Measurements from ENCODE around the gene FAM171A2.

The FAM171A2 gene

GRCh38 chr17:44318077-44318892 is 45.4 kb downstream of the FAM171A2 start:
- no peak for DNase-seq (ENCODE audit: low read depth in 1 of 2, low spot score in 1 of 2)
- no peak overlapping the region for H3K4me3 ChIP-seq (replicated peaks; ENCODE audit: insufficient read depth, low read length)
- no peak overlapping the region for H3K27ac ChIP-seq (replicated peaks)
- no peak for TF ChIP-seq GABPA (IDR thresholded peaks at IDR 0.05; ENCODE audit: low read depth)
- TF ChIP-seq CTCF (IDR thresholded peaks at IDR 0.05; ENCODE audit: insufficient read depth, low read length) = no peak
- TF ChIP-seq SPI1 (IDR thresholded peaks at IDR 0.05; ENCODE audit: borderline replicate concordance, low read depth) = no peak
- TF ChIP-seq REST (IDR thresholded peaks at IDR 0.05; ENCODE audit: insufficient replicate concordance, low read depth) = no peak
- TF ChIP-seq POLR2AphosphoS5 (IDR thresholded peaks at IDR 0.05; ENCODE audit: low read depth) = 0 out of 2 replicates have a peak, but pooled peaks have one; percentile 29
- peaks cover 29% of the 10 kb centered on the region for H3K27me3 ChIP-seq (ENCODE audit: insufficient read depth, poor library complexity, severe bottlenecking)

- Histone ChIP-seq H3K27me3 (ENCODE audit: insufficient read depth, poor library complexity, severe bottlenecking) (peaks cover 29% of the 10 kb centered on the region), H3K27ac (replicated peaks) (no peak overlapping the region), H3K4me3 (replicated peaks; ENCODE audit: insufficient read depth, low read length) (no peak overlapping the region)
- no peak for DNase-seq (ENCODE audit: low read depth in 1 of 2, low spot score in 1 of 2)
- TF ChIP-seq GABPA (IDR thresholded peaks at IDR 0.05; ENCODE audit: low read depth) (no peak), POLR2AphosphoS5 (IDR thresholded peaks at IDR 0.05; ENCODE audit: low read depth) (no peak)
Measured at GRCh38 chr17:44317545-44317944, 46.1 kb downstream of the FAM171A2 start.

- H3K27ac ChIP-seq (replicated peaks) = no peak overlapping the region
- peaks cover 29% of the 10 kb centered on the region for H3K27me3 ChIP-seq (ENCODE audit: insufficient read depth, poor library complexity, severe bottlenecking)
- no peak overlapping the region for H3K4me3 ChIP-seq (replicated peaks; ENCODE audit: insufficient read depth, low read length)
- no peak for TF ChIP-seq GABPA (IDR thresholded peaks at IDR 0.05; ENCODE audit: low read depth)
- TF ChIP-seq CTCF (IDR thresholded peaks at IDR 0.05; ENCODE audit: insufficient read depth, low read length) = no peak
- TF ChIP-seq REST (IDR thresholded peaks at IDR 0.05; ENCODE audit: insufficient replicate concordance, low read depth) = no peak
- TF ChIP-seq SPI1 (IDR thresholded peaks at IDR 0.05; ENCODE audit: borderline replicate concordance, low read depth) = no peak
- TF ChIP-seq POLR2AphosphoS5 (IDR thresholded peaks at IDR 0.05; ENCODE audit: low read depth) = no peak
- peak in 1 of 2 experiments; percentile 12 for DNase-seq (ENCODE audit: low read depth in 1 of 2, low spot score in 1 of 2)
Measured at GRCh38 chr17:44315760-44316731, 47.6 kb downstream of the FAM171A2 start.
